Stimulated activated CD4-positive, alpha-beta T cell treated with anti-CD3 and anti-CD28 coated beads, Interleukin-2, amount 100 ng/mL, for 4 hours (primary cell): ENCODE results near the gene WDFY3.

Experiments used
- DNase-seq: peaks from one replicate; pipeline ENCODE4 v3.0.0-alpha.2; 2020; ENCODE audit warnings: low read depth

WDFY3 gene, protein sequence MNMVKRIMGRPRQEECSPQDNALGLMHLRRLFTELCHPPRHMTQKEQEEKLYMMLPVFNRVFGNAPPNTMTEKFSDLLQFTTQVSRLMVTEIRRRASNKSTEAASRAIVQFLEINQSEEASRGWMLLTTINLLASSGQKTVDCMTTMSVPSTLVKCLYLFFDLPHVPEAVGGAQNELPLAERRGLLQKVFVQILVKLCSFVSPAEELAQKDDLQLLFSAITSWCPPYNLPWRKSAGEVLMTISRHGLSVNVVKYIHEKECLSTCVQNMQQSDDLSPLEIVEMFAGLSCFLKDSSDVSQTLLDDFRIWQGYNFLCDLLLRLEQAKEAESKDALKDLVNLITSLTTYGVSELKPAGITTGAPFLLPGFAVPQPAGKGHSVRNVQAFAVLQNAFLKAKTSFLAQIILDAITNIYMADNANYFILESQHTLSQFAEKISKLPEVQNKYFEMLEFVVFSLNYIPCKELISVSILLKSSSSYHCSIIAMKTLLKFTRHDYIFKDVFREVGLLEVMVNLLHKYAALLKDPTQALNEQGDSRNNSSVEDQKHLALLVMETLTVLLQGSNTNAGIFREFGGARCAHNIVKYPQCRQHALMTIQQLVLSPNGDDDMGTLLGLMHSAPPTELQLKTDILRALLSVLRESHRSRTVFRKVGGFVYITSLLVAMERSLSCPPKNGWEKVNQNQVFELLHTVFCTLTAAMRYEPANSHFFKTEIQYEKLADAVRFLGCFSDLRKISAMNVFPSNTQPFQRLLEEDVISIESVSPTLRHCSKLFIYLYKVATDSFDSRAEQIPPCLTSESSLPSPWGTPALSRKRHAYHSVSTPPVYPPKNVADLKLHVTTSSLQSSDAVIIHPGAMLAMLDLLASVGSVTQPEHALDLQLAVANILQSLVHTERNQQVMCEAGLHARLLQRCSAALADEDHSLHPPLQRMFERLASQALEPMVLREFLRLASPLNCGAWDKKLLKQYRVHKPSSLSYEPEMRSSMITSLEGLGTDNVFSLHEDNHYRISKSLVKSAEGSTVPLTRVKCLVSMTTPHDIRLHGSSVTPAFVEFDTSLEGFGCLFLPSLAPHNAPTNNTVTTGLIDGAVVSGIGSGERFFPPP (N-terminal part only)

GRCh38 chr4:84966382-84967242, at the start of gene WDFY3:
WDFY3 (minus strand) TSS chr4:84966690; CDS start chr4:84860591, 106,099 bp downstream.
- DNase-seq, result no peak

- no peak for DNase-seq
These were observed 39.4 kb upstream of the WDFY3 start for GRCh38 chr4:85005865-85006377.

GRCh38 chr4:85000343-85000742, 33.9 kb upstream of the WDFY3 start:
- no peak for DNase-seq

DNA sequence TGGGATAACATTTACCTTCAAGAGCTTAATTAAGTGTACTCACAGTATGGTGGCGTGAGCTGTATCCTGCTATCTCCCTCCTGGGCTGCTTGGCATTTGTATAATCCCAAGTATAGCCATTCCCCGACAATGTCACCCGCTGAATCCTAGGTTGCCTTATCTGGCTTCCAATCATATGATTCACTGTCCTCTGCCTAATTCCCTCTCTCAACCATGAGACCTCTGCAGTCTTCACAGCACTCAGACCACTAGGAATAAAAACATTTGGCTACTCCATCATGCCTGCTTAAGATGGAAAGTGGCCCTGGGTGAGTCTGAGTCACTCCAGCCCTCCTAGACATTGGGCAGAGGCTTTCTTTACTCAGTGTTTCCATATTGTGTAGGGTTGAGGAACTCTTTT, 28.9 kb upstream of the WDFY3 start:
- no peak for DNase-seq

DNA sequence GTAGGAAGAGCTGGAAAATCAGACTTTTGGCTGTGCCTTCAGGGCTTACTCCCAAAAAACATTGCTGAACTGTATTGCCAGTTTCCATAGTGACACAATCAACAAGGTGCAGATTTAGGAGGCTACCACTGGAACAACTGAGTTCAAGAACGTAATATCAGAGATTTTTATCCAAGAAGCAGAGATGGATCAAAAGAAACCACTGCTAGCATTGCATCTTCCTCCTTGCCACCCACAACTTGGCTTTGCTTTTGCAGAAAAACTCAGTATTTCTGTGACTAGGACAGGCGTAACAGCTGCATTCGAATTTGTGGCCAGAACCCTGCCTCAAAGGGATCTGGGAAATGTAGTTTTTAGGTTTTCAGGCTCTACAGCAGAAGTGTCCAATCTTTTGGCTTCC, 27.8 kb upstream of the WDFY3 start:
- DNase-seq, result no peak

- DNase-seq, result no peak
These were observed 19.5 kb upstream of the WDFY3 start for GRCh38 chr4:84985952-84986351.

- no peak for DNase-seq
These were observed 10.9 kb upstream of the WDFY3 start for GRCh38 chr4:84977396-84977795.

GRCh38 chr4:84973856-84974255, 7.4 kb upstream of the WDFY3 start:
- no peak for DNase-seq

DNA sequence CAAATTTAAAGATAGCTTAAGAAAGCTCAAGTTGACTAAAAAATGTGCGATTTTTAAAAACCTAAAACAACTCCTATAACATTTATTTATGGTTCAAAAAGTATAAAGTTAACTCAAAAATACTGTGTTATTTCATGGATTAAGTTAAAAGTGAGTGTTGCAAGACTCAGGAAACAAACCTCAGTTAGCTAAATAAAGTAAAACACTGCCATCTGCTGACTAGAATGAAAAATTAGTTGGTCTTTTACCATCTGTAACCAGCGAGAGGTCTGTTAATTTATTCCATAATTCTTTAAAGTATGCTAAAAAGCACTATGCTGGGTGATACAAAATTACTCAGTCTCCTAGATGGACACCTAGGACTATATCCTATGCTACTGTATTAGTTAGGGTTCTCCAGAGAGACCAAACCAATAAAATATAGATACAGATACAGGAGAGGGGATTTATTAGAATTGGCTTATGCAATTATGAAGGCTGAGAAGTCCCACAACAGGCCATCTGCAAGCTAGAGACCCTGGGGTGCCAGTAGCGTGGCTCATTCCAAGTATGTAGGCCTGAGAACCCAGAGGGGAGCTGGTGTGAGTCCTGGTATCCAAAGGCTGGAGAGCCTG, 4.9 kb upstream of the WDFY3 start:
- DNase-seq, result no peak

GRCh38 chr4:84968925-84969324, 2.4 kb upstream of the WDFY3 start:
- no peak for DNase-seq

DNA sequence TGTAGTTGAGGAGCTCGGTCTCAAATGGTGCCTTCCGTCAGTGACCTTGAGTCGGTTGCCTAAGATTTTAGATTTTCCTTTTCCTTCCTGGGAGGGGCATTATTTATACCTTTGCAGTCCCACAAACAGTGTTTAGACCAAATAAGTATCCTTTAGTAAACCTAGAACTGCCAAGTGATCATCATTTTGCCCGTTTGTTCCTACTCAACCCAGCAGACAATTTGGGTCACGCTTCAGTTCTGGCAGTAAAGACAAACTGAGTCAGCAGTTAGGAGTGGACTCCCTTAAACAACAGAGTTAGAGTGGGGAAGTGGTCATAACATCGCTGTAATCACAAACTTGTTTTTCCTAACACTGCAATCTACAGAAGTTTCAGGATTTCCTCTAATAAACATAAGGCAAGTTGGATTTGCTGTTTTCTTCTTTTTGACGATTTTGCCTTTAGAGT, 777 bp upstream of the WDFY3 start:
- DNase-seq, result no peak

GRCh38 chr4:84965553-84966381, 723 bp downstream of the WDFY3 start:
- DNase-seq, result no peak

DNA sequence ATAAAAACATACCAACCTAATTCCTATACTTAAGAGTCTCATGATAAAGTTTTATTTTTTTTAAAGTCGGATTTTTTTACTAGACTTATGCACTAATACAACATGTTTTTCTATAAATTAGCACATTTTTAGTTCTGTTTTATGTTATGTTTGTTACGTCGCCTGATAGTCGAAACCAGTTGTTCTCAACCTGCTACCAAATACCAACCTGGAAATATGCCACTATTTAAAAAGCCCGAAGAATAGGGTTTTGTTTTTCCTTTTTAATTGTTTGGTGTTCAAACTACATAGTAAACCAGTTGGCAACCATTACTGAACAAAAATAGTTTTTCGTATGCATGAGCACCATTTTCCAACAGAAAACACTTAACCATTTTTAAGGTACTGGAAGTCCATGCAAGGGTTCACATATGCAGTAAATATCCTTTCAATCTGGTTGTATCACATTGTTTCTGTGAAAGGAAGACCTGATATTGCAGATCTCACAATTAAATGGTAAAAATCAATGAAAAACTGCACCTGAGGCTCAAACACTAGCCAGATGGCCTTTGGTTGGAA, 1.4 kb downstream of the WDFY3 start:
- no peak for DNase-seq

DNA sequence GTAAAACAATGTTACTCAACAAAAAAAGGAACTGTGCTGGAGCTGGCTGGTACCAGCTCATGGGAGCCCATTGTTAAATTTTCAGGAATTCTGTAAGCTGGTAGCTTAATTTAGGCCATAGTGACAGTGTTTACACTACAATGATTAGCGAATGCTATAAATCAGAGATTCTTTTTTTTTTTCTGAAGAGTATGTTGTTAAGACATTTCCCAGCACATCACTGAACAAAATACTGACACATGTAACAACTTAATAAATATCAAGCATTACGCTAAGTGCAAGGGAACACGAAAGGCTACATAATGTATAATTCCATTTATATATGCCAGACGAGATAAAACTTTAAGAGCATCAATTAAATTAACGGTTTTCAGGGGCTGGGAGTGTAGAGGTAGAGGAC, 4.4 kb downstream of the WDFY3 start:
- no peak for DNase-seq

GRCh38 chr4:84958434-84958833, 8.1 kb downstream of the WDFY3 start:
- no peak for DNase-seq

GRCh38 chr4:84957514-84958420, 8.7 kb downstream of the WDFY3 start:
- DNase-seq, result no peak

- no peak for DNase-seq
These were observed 10.5 kb downstream of the WDFY3 start for GRCh38 chr4:84956014-84956413.

GRCh38 chr4:84954982-84955567, 11.4 kb downstream of the WDFY3 start:
- no peak for DNase-seq
